Osteoblast (primary cell): ENCODE measurements around the gene FBXO31. TPM values are rescaled to one million over a fixed set of nuclear protein-coding genes. Genes with fewer than 3 reads are reported as not detected.

Source experiments
- DNase-seq: peaks from one replicate; pipeline ENCODE4 v3.0.0; 2011; ENCODE audit warnings: low spot score, mixed read lengths; ENCODE audit not compliant: insufficient read length; ENCODE audit errors: missing footprints
- H2AFZ ChIP-seq: 2 replicates; pipeline ENCODE4 v1.6.0; 2011; ENCODE audit warnings: mild to moderate bottlenecking, low read length
- H3K27ac ChIP-seq: 2 replicates; pipeline ENCODE4 v1.5.1; 2011; ENCODE audit warnings: mild to moderate bottlenecking, low read depth, low read length, moderate library complexity
- H3K27me3 ChIP-seq: 2 replicates; pipeline ENCODE4 v1.6.0; 2012; ENCODE audit warnings: mild to moderate bottlenecking, control low read depth, inconsistent platforms, low read length, moderate library complexity; ENCODE audit not compliant: insufficient read depth
- H3K36me3 ChIP-seq: 2 replicates; pipeline ENCODE4 v1.5.1; 2011; ENCODE audit warnings: mild to moderate bottlenecking, low read length, control low read depth, moderate library complexity; ENCODE audit not compliant: insufficient read depth
- H3K4me1 ChIP-seq: 2 replicates; pipeline ENCODE4 v1.5.1; 2011; ENCODE audit warnings: mild to moderate bottlenecking, low read length, control low read depth, moderate library complexity; ENCODE audit not compliant: insufficient read depth
- H3K4me2 ChIP-seq: 2 replicates; pipeline ENCODE4 v1.6.0; 2011; ENCODE audit warnings: mild to moderate bottlenecking, low read length; ENCODE audit not compliant: insufficient read depth
- H3K4me3 ChIP-seq: fragments of 200-600 bp; sonication (generic); 3 replicates; pipeline ENCODE4 v1.5.1; 2012; ENCODE audit warnings: mild to moderate bottlenecking, low read length, inconsistent platforms; ENCODE audit not compliant: insufficient read depth
- H3K79me2 ChIP-seq: 2 replicates; pipeline ENCODE4 v1.6.0; 2012; ENCODE audit warnings: mild to moderate bottlenecking, low read length, control low read depth, inconsistent platforms; ENCODE audit not compliant: insufficient read depth
- H3K9me3 ChIP-seq: 2 replicates; pipeline ENCODE4 v1.5.1; 2011; ENCODE audit warnings: low read depth, low read length, control low read depth
- H4K20me1 ChIP-seq: 2 replicates; pipeline ENCODE4 v1.6.0; 2012; ENCODE audit warnings: mild to moderate bottlenecking, low read length, control low read depth; ENCODE audit not compliant: insufficient read depth
- CTCF ChIP-seq: IDR thresholded peaks from 2 replicates; pipeline ENCODE4 v1.5.1; 2011; ENCODE audit warnings: mild to moderate bottlenecking, low read depth, low read length, moderate library complexity; ENCODE audit errors: extremely low read depth
- total RNA-seq: library from RNA; depleted of rRNA; stranded (reverse); fragments of >200 nt; gene quantifications from 2 replicates; pipeline ENCODE4 v1.2.3, GENCODE V29; 2012

FBXO31 gene
- total RNA-seq, 1 donor: 33.3 TPM

- no peak overlapping the region for H3K27ac ChIP-seq
- no peak overlapping the region for H3K4me2 ChIP-seq
- H3K27me3 ChIP-seq: no peaks in the 10 kb centered on the region
- peak; percentile 17 for DNase-seq
- no peak overlapping the region for H2AFZ ChIP-seq
- TF ChIP-seq CTCF: no peak
- H3K36me3 ChIP-seq: peaks cover 24% of the 10 kb centered on the region
- peaks cover 7% of the 10 kb centered on the region for H3K4me1 ChIP-seq
- H3K9me3 ChIP-seq: no peaks in the 10 kb centered on the region
- H3K79me2 ChIP-seq: peaks cover 27% of the 10 kb centered on the region
- H4K20me1 ChIP-seq: peaks cover 16% of the 10 kb centered on the region
- H3K4me3 ChIP-seq: no peak overlapping the region
These were observed 30.0 kb downstream of the FBXO31 start for GRCh38 chr16:87353613-87354012.

GRCh38 chr16:87352818-87353217 lies 30.8 kb downstream of the FBXO31 start:
- peak; percentile 41 for DNase-seq

GRCh38 chr16:87351320-87351698 lies 32.3 kb downstream of the FBXO31 start:
- H3K4me3 ChIP-seq: no peak overlapping the region
- peak overlapping the region; percentile 29 for H3K27ac ChIP-seq
- peaks cover 15% of the 10 kb centered on the region for H3K36me3 ChIP-seq
- H4K20me1 ChIP-seq: peaks cover 23% of the 10 kb centered on the region
- H3K4me1 ChIP-seq: peaks cover 7% of the 10 kb centered on the region
- TF ChIP-seq CTCF: no peak
- peak overlapping the region; percentile 69 for H3K4me2 ChIP-seq
- H3K79me2 ChIP-seq: peaks cover 37% of the 10 kb centered on the region
- peak; percentile 77 for DNase-seq
- no peak overlapping the region for H2AFZ ChIP-seq
- no peaks in the 10 kb centered on the region for H3K9me3 ChIP-seq
- no peaks in the 10 kb centered on the region for H3K27me3 ChIP-seq

More at GRCh38 chr16:87352818-87353217, 30.8 kb downstream of the FBXO31 start:
- no peak for TF ChIP-seq CTCF
- Histone ChIP-seq H3K27me3 (no peaks in the 10 kb centered on the region), H2AFZ (no peak overlapping the region), H3K79me2 (peaks cover 35% of the 10 kb centered on the region), H4K20me1 (peaks cover 22% of the 10 kb centered on the region), H3K27ac (no peak overlapping the region), H3K4me3 (no peak overlapping the region), H3K4me2 (no peak overlapping the region), H3K4me1 (peaks cover 7% of the 10 kb centered on the region), H3K9me3 (no peaks in the 10 kb centered on the region), H3K36me3 (peaks cover 21% of the 10 kb centered on the region)

- Histone ChIP-seq H4K20me1 (peaks cover 24% of the 10 kb centered on the region), H3K4me3 (peak overlapping the region; percentile 47)
- peak; percentile 82 for DNase-seq
These were observed 32.8 kb downstream of the FBXO31 start for GRCh38 chr16:87350681-87351319.

More at GRCh38 chr16:87350681-87351319, 32.8 kb downstream of the FBXO31 start:
- peak overlapping the region; percentile 69 for H3K4me2 ChIP-seq
- H3K27me3 ChIP-seq: no peaks in the 10 kb centered on the region
- peak overlapping the region; percentile 29 for H3K27ac ChIP-seq
- no peaks in the 10 kb centered on the region for H3K9me3 ChIP-seq
- H3K36me3 ChIP-seq: peaks cover 14% of the 10 kb centered on the region
- H3K4me1 ChIP-seq: peaks cover 7% of the 10 kb centered on the region
- no peak overlapping the region for H2AFZ ChIP-seq
- TF ChIP-seq CTCF: no peak
- peaks cover 35% of the 10 kb centered on the region for H3K79me2 ChIP-seq
